ENCODE results near the gene HEPHL1.
A peak's percentile ranks its signal among the peaks of the same experiment; 100 is the strongest.

Gene HEPHL1

DNA sequence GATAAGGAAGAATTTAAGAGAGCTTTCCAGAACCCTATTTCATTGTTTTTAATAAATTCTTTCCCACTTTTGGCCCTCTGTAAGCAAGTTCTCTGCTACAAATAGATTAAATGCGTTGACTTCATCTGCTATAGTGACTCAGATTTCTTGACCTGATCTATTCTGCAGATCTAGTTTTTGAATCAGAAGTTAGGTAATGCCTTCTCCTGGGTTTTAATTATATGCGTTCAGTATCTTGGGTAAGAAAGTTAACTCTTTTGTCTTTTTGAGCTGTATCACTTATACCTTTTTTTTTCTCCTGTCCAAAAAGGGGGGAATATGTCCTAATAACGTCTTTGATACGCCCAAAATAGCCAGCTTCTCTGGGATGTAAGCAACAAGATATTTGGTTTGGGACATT lies 2.4 kb upstream of the HEPHL1 start:
- peak; percentile 22 for DNase-seq (ENCODE audit: low read depth)

DNA sequence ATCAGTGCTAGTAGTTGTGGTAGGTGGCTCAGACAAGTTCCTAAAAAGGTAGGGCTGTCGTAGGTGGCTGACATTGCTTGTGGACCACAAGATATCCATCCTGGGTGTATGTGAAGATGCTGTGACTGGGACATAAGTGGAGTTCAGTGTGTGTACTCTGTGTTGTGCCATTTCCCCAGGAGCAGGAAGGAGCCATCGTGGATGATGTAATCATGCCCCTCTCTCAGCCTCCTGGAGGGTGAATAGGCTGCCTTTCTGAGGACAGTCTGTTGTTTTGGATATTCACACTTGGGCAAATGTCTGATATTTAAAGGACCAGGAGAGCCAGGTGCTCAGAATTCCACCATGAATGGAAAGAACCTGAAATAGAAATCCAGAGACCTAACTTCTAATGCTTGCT lies 2.7 kb downstream of the HEPHL1 start:
- no peak for DNase-seq (ENCODE audit: low read depth)

DNA sequence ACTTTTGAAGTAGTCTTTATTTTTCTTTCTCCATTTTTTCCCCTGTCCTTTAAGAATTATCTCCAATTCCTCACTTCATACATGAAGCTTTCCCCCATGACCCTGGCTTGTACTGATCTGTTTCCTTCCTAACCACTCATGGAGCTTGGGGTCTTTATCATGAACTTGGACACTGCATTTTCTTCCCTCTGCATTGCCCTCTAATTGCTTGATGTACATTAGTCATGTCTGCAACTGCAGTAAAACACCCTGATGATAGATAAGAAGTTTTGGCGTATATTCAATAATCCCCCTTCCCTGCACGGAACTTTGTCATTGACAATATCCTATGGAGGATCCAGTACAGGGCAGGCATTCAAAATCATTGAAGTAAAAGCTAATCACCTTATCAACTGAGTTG lies 3.4 kb downstream of the HEPHL1 start:
- no peak for DNase-seq (ENCODE audit: low read depth)

DNA sequence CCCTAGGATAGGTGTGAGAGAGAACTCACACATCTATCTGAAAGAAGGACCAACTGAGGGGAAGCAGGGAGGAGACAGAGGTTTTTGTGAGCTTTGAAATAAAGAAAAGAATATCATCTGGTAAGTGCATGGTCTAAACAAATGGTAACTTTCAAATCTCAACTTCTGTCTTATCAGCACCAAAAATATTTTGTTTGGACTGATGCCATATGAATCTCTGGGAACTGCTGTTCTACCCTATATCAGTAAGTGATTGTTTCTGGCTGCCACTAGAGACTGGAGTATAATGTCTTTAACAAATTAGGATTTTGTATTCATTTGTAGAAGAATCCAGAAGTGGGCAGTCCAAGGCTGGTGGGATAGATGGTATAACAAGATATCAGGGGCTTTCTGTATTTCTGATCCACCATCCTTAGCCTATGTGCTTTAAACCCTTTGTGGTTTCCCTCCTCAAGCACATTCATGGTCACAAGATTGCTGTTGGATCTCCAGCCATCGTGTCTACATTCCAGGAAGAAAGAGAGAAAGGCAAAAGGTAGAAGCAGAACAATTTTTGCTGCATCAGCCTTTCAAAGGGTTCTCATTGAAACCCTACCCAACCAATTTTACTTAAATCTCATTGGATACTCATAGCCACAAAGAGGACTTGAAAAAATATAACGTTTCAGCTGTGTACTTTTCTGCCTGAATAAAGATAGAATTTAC lies 4.7 kb downstream of the HEPHL1 start:
- DNase-seq (ENCODE audit: low read depth), result no peak

DNA sequence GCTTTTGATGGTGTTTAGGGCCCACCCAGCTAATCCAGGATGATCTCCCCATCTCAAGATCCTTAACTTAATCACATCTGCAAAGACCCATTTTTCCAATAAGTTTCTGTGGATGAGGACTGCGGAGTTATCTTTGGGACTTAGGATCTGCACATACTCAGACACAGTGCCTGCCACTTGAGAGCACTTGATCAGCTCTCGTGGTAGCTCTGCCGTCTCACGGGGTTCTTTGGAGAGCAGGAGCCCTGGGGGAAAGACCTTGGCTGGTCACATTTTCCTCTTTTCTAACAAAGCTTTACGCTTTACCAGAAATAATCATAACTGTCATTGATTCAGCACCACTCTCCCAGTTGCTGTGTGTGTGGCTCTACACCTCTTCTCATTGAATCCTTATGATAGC lies 6.1 kb downstream of the HEPHL1 start:
- DNase-seq (ENCODE audit: low read depth), result no peak

DNA sequence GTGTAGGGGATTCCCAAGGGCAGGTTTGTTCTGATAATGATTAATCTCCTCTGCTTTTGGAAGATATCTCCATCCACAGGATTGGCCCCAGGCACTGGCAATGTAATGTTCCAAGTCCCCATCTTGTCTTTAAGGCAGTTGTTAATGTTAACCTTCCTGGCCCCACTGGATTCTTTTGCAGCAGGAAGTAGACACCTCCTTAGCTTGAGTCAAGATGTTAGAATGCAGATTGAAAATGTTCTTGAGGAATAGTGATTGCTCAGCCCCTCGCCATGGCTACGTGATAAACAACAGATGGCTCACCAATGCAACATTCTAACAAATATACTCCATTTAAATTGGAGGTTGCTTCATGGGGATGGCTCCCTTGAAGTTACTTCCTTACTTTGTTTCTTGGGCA lies 7.3 kb downstream of the HEPHL1 start:
- peak; percentile 93 for DNase-seq (ENCODE audit: low read depth)

DNA sequence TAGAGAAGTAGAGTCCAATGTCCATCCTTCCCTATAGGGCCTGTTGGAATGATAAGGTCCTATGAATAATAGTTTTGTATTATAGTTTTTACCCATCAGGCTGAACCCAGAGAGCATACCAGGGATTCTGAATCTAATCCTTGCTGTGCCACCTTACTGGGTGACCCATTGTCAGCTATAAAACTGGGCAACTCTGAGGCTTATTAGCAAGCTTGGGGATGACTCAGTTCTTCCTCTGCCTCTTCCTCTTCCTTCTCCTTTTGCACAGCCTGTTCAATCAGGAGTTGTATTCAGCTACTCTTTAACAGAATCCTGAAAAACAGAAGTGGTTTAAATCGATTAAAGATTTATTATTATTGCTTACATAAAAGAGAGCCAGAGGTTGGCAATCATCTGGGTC lies 8.9 kb downstream of the HEPHL1 start:
- no peak for DNase-seq (ENCODE audit: low read depth)

DNA sequence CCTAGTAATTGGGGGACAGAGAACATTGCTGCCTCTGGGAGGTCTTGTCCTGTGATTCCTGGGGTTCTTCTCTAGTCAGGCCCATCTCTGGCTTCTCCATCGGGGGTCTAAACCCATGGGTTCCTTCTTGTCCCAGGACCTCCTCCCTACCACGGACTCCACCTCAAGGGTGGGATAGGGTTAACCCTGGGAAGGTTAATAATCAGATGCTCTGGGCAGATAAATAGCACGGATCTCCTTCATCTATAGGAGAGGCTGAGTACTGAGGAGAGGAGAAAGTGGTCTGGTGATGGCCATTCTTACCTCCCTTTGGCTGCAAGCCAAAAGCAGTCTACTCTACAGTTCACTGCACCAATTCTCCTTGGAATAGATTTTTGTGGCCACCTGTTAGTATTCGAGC lies 10.5 kb downstream of the HEPHL1 start:
- DNase-seq (ENCODE audit: low read depth), result no peak

DNA sequence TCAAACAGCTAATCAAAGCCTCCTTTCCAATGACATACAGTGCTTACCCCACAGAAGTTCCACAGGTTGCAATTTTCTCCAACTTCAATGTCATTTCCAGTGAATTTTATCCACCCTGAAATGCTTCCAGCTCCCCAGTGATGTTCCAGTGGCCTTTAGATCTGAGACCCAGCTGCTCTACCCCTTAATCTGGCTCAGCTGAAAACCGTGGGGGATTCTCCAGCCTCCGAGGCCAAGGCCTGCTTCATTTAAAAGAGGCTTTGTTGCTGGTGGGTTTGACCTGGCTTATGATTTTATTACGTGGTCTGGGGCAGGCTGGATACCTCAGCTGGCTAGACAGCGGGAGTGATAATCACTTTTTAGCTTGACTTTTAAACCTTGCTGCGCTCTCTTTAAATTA lies 10.9 kb downstream of the HEPHL1 start:
- DNase-seq (ENCODE audit: low read depth), result no peak

DNA sequence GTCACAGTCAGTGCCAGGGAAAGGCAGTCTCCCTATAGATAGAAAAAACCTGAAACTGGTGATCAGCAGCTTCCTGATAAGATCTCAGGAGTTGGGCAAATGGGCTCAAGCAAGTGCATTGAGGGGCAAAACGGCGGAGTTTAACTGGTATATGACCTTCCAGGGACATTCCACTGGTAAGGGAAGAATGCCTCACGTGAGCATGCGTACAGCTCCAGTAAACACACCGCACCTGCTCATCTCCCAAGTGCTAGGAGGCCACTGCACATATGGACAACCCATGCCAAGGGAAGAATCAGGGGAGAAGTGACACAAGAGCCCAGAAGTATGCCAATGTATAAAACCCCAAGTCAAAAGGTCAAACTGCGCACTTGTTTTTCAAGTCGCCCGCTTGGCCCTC lies 11.6 kb downstream of the HEPHL1 start:
- no peak for DNase-seq (ENCODE audit: low read depth)

DNA sequence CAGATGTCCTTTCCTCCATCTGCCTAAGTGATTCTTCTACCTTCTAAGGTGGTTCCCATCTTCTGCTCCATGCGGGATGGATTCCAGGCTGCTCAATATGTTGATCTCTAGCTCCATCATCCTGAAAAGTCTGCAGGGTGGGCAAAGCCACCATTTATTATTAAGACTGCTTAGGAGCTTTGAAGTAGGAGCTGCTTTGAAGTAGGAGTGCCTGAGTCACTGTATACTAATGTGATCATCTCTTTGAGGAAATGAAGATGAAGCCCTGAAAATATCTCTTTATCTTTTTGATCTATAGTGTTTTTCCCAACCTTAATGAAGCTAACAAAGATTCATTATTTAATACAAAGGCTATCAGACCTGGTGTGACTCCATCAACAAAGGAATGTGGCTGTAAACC lies 13.1 kb downstream of the HEPHL1 start:
- no peak for DNase-seq (ENCODE audit: low read depth)

DNA sequence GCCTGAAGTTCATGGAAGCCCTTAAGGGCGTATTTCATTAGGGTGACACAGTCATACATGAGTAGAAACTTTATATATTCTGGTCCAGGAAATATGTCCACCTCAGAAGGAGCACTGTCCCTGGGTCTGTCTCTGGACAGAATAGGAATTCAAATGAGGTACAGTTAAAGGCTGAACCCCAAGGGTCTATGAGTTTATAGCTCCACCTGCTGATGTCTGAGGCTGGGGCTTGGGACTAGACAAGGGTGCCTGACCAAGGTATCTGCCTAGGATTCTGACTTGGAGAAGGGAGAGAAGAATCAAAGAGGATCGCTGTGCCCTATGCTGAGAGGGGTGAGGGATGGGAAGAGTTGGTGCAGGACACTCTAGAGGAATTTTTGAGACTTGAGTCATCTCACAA lies 14.9 kb downstream of the HEPHL1 start:
- DNase-seq (ENCODE audit: low read depth), result peak; percentile 22

DNA sequence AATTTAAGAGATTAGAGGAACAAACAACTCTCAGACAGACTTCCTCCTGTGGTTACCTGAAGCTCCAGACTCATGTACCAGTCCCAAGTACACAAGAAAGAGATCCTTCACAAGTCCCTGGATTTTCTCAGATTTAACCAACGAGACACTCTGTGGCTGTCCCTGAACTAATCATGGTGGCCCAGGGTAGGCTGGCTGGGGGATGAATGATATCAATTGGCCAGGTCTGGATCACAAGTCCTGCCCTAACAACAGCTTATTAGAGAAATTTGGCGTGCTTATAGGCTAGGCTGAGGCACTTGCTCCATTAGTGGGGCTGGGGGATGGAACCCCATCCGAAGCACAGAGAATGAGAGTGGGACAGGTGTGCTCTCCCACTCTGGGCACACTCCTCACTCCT lies 22.1 kb downstream of the HEPHL1 start:
- DNase-seq (ENCODE audit: low read depth), result no peak

DNA sequence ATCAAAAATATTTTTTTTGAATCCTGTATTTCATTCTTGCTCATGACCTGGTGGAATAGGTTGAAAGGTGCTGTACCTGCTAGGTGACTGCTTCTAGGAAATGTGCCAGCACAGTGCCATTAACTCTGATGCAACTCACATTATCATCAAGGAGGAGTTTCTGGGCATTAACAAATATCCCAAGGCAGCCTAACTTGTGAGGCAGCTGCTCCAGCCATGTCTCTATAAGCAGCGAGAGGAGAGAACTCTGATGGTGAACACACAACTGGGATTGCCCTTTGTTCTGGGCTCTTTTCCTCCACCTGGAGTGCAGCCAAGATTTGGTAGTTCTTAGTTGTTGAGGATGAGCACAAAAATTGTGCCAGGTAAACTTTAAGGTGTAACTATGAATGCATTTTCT lies 25.6 kb downstream of the HEPHL1 start:
- no peak for DNase-seq (ENCODE audit: low read depth)

DNA sequence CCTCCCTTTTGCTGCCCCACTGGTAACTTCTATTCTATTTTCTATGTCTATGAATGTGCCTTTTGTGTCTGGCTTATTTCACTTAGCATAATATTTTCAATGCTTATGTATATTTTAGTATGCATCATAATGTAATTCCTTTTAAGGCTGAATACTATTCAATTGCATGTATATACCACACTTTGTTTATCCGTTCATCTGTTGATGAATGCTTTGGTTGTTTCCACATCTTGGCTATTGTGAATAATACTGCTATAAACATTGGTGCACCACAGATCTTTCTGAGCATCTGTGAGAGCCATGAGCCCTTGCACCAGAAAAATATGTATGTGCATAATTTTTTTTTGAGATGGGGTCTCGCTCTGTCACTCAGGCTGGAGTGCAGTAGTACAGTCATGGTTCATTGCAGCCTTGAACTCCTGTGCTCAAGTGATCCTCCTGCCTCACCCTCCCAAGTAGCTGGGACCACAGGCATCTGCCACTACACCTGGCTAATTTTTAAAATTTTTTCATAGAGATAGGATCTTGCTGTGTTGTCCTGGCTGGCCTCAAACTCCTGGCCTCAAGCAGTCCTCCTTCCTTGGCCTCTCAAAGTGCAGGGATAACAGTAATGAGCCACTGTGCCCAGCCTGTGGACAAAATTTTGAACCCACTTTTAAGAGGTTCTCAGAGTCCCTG lies 27.0 kb downstream of the HEPHL1 start:
- no peak for DNase-seq (ENCODE audit: low read depth)

DNA sequence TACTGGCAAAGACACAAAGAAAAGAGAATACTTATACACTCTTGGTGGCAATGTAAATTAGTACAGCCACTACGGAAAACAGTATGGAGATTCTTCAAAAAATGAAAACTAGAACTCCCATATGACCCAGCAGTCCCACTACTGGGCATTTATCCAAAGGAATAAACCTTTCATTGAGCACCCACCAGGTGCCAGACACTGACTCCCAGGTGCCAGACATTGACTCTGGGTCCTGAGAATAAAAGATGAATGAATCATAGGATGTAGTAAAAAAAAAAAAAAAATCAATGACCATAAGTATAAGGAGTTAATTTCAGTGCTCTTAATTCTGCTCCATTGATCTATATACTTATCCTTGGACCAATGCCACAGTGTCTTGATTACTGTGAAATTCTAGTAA lies 28.2 kb downstream of the HEPHL1 start:
- DNase-seq (ENCODE audit: low read depth), result no peak

DNA sequence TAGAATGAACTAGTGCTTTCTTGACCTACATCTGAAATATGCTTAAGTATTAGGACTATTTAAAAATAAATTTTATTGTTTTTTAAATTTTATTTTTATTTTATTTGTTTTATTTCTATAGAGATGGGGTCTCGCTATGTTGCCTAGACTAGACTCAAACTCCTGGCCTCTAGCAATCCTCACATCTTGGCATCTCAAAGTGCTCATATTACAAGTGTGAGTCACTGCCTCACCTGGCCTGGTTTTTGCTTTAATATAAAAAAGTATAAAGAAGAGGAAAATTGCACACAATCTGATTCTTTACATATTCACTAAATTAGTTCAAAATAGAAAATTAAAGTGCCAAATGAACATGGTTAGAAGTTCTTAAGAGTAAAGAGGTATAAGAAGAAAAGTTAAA lies 37.5 kb downstream of the HEPHL1 start:
- DNase-seq (ENCODE audit: low read depth), result no peak

DNA sequence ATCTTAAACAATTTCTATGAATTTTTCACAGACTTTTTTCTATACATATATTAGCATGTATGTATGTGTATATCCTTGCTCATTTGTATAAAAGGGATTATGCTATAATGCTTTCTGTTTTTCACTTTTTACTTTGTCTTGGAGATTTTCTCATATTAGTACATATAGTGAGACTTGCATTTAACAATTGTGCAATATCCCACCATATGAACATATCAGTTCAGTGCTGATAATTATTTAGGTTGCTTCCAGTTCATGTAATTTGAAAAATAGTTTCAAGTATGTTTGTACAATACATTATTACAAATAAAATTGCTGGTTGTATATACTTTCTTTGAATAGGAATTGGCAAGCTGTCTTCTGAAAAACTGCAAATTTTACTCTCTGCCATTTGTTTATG lies 37.9 kb downstream of the HEPHL1 start:
- no peak for DNase-seq (ENCODE audit: low read depth)

DNA sequence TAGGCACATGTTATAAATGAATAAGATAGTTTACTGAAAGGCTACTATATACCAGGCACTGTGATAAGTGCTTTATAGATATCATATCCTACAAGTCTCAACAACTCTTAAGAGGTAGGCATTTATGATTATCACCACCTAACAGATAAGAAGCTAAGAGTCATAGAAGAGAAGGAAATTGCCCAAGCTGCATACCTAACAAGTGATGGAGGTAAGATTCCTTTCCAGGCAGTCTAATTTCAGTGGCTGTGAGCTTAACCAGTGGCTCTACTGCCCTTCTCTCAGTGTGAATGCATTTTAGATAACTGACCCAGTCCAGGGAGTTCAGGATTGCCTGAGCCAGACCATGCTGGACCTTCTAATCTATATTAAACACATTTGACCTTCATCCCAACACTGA lies 39.2 kb downstream of the HEPHL1 start:
- no peak for DNase-seq (ENCODE audit: low read depth)

DNA sequence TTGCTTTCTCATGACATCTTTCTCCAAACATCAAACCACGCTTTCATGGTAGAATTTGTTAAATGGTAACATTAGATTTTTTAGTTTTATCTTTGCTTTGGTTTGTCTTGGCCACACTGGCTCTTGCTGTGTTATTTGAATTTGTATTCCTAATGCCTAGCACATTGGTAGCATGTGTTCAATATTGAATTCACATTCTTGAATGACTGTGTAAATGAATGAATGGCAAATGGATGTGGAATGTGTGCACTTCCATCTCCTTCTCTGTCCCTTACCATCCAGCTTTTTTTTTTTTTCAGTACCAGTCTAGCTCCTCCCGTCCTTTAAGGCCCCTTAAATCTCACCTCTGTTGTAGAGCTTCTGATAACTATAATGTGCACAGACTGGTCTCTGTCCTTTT lies 41.2 kb downstream of the HEPHL1 start:
- no peak for DNase-seq (ENCODE audit: low read depth)

DNA sequence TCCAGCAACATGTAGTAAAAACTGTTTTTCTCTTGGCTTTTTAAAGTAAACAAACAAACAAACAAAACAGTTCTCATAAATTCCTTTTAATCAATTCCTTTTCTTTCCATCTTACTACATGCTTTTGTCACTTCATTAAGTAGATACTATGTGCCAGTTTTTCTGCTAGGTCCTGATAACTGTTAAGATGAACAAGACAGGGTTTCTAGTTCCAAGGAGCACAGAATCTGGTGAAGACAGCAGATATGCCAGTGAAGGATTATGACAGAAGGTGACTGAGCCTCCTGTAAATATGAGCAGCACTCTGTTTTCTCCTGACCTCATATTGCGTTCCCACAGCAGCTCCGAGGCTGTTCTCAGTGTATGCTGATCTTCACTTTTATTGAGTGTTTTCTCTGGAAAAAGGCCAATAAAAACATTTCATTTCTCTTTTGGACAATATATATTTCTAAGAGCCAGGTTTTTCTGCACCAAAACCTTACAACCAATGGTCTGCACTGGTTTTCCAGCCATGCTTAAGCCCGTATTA lies 45.8 kb downstream of the HEPHL1 start:
- DNase-seq (ENCODE audit: low read depth), result no peak

DNA sequence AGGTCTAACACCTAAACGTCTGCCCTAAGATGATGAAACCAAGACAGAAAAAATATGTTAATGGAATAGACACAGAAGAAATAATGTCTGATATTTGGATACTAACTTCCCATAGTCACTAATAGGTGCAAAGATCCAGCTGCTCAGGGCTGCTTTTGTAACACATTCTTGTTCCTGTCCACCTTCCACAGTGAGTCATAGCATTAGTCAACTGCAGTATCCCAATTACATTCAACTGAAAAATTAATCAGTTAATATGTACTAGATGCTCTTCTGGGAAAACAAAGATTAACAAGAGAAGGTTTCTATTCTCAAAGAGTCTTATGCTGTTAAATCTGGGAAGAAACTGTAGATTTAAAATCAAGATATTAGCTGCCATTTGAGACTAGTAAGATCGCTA lies 47.6 kb downstream of the HEPHL1 start:
- DNase-seq (ENCODE audit: low read depth), result peak; percentile 16

DNA sequence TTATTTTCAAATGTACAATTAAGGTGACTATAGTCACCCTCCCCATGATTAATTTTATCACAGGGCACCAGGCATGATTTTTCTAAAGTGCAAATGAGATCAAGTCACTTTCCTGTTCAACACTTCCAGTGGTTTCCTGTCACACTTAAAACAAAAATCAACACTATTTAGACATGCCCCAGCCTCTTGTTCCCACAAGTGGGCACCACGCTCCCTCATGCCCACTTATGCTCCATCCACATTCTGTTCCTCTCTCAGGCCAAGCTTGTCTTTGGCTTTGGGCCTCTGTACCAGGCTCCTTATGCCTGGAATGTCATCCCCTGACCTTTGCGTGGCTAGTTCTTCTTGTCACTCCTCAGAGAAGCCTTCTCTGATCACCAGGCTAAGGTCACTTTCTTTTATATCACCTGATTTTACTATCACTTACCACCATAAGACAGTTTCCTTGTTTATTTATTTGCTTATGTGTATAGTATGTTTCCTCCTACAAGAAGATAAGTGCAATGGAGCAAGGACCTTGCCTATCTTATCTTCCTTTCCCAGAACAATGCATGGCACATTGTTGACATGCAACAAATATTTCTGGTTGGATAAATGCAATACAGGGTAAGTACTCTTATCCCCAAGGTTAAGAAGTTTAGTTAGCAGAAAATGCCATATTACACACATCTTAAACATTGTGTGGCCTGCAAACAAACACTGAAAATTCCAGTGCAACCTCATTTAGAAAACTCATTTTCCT lies 56.6 kb downstream of the HEPHL1 start:
- DNase-seq (ENCODE audit: low read depth), result no peak
